HG03558 (cell line): ENCODE measurements around the gene PLCB1.
"Not testable (repeated sequence)": the region's sequence is repeated elsewhere in the genome, so short reads cannot be mapped to it uniquely, and the experiment has no call there.

ENCODE experiments used
- ATAC-seq: cut with Tn5 transposase; IDR thresholded peaks from one replicate; pipeline ENCODE4 v1.9.1; 2021; ENCODE audit warnings: moderate number of reproducible peaks; ENCODE audit not compliant: unreplicated experiment; ENCODE audit errors: extremely low read depth

Gene PLCB1

DNA sequence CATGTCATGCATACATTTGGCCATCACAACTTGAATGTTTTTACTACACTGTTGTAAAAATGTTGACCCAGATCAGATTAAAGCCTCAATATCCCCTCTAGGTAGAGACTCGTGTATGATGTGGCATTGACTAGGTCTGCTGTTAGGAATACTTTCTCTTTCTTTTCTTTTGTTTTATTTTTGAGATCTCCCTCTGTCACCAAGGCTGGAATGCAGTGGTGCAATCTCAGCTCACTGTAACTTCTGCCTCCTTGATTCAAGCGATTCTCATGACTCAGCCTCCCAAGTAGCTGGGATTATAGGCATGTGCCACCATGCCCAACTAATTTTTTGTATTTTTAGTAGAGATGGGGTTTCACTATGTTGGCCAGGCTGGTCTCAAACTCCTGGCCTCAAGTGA, 334.7 kb downstream of the PLCB1 start:
- not testable (repeated sequence) for ATAC-seq

DNA sequence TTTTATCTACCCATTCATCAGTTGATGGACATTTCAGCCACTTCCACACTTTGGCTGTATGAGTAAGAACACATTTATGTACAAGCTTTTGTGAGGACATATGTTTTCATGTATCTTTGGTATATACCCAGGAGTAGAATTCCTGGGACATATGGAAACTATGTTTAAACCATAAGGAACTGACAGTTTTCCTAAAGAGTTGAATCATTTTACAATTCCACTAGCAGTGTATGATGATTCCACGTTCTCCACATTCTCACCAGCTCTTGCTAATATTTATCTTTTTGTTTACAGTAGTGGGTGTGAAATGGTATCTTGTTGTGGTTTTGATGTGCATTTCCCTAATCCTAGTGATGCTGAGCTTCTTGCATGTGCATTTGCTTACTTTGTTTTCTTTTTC, 338.1 kb downstream of the PLCB1 start:
- no peak for ATAC-seq

DNA sequence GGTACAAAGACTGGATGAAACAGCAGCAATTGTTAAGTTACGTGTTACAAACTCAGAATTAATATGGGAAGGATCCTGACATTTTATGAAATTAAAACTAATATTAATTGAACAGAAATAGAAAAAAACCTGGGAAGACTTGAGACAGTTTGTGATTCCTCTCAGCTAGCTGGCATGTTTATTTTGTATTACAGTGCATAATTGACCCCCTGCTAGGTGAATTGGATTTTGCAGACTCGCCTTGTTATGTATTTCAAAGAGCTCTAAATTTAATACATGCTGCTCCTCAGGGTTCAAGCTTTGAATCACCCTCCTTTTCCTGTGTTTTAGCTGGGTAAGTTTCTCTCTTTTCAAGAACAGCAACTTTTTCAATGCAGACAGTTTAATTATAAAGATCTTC, 339.4 kb downstream of the PLCB1 start:
- ATAC-seq = no peak

DNA sequence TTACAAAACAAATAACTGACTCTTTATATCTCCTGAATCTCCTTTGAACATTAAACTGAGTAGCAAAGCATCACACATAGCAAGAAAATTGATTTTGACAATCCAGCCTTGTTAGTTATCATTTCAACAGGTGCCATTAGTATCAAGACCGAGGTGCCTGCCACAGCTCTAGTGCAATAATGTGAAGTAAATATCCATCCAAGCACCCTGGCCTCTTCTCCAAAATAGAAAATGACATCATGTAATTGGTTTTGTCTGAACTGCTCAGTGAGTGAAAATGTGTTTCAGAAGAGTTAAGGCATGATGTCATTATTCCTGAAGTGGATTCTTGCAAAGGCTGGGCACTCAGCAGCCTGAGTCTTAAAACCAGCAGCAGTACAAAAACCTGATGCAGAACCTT, 341.4 kb downstream of the PLCB1 start:
- no peak for ATAC-seq

DNA sequence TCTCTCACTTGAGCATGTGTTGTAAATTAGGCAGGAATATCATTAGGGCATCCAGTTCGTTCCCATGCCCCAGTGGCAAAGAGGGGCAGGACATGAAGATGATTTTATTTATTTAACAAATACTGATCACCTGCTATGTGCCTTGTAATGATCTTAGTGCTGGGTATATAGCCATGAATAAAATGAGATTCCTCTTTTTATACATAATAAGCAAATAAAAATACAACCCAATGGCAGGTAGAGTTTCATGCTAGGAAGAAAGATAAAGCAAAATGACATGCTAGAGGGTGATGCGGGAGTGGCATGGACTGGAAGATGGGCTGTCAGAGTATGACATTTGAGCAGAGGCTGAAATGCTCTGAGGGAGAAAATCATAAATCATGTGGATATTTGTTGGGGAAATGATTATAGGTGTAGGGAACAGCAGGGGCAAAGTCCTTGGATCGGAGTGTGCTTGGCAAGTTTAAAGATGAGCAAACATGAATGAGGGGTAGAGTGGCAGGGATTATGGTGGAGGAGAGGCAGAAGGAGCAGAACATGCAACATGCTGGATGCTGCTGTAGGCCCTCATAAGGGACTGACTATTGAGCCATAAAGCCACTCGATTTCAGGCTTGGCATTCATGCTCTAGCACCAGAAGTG, 342.1 kb downstream of the PLCB1 start:
- ATAC-seq = no peak

DNA sequence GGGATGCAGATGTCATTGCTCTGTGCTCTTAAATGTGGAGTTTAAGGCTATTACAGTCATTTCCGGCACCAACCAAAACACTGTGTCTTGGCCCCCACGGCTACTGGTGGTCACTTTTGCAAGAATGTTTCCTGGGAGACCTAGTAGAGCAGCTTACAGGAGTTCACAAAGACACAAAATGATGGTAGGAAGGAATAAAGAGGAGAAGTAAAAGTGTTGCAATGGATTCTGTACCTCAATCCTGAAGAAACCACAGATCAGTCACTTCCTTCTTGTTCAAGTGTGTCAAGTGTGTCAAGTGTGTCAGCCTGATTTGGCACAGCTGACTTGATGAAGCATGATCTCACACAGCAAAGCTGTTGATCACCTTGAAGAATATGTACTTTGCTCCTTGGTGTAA, 344.0 kb downstream of the PLCB1 start:
- no peak for ATAC-seq

DNA sequence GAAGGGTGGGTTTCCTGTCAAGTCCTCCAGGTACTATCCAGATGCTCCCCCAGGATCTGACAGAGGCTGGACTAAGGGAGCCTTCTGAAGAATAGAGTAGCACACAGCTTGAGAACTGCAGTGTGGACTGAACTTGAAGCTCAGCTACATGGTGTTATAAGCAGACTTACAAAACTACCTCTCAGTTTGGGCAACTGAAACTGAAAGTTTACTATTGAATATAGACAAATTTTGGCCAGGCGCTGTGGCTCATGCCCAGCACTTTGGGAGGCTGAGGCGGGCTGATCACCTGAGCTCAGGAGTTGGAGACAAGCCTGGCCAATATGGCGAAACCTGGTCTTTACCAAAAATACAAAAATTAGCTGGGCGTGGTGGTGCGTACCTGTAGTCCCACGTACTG, 348.5 kb downstream of the PLCB1 start:
- no peak for ATAC-seq

DNA sequence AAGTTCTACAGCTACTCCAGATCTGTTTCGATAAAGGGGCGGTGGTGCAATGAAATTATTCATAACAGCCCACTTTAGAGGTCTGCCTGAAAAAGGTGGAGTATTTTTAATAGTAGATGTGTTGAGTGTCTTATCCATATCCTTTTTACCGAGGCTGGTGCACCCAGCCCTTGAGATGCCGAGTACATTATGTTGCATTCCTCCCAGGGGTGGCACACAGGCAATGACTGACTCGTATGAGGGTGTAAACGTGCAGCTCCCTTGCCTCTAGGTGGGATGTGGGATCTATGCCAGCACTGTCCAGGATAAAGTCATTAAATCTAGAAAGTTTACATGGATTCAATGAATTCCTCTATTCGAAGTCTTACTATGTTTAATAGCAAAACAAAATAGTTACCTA, 355.6 kb downstream of the PLCB1 start:
- no peak for ATAC-seq

DNA sequence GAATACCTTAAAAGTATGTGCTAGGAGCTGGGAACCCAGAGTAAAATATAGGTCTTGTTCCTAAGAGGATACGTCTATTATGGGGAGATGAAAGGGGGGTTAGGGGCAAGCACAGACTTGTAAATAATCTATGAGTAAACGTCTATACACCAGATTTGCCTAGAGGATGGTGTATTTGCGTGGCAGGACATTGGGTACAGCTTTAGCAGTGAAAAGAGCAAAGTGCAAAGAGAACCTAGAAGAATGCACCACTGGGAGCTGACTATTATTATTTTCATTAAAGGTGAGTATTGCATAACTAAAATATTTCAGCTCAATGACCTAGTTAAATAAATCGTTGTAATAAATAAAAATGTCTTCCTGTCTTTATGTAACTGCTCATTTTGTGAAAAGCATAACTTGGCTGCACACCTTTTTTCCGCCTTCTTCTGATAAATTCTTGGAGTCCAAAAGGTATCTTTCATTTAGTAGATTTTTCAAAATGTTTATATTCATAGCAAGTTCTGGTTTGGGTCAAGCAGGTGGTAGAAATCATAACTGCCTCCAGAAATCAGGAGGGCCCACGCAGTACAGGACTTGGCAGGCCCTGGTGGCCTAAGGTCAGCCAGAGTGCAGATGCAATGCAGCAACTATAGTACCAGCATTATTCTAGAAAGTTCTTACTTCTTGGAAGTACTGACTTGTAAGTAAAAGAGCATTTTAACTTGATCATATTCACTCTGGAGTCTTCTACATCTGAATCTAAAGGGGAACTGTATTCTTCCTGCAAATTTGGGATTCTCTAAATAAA, 357.2 kb downstream of the PLCB1 start:
- ATAC-seq = no peak

DNA sequence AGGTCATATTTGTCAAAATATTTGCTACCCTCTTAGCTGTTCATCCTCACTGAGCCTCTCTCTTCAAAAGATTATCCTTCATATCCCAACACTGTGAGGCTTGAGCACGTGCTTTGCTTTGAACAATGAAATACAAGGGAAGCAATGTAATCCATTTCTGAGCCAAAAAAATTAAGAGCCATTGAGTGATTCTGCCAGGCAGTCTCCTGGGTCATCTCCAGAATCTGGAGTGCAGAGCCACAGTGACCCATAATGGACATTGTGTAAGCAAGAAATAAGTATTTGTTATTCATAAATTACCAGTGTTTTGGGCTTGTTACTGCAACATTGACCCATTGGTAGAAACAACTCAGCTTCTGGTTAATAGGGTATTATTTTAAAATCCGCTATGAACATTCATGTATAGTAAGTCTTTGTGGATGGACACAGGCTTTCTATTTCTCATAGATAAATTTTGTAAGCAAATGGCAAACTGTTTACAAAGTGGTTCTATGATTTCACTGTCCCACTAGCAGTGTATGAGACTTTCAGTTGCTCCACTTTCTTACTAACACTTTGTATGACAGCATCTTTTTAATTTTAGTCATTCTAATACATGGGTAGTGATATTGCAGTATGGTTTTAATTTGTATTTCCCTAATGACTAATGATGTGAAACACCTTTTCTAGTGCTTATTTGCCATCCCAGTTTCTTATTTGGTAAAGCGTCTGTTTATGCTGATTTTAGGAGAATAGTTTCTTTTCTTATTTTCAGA, 358.2 kb downstream of the PLCB1 start:
- ATAC-seq = no peak

DNA sequence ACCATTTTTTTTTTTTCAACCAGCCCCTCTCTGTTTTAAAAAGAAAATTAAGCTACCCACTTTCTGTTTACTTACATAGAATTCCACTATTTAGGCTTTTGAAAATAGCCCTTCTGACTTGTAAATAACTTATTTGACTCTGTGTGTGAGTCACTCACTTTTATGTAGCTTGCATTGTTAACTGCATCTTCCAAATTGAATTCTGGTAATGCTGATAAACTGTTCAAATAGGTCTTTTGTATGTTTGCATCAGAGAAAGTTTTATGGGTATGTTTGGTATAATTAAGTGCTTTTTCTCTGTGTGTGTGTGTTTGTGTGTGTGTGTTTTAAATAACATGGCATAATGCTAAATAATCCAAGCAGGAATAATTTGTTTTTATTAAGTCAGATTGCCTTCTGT, 360.1 kb downstream of the PLCB1 start:
- ATAC-seq = no peak

DNA sequence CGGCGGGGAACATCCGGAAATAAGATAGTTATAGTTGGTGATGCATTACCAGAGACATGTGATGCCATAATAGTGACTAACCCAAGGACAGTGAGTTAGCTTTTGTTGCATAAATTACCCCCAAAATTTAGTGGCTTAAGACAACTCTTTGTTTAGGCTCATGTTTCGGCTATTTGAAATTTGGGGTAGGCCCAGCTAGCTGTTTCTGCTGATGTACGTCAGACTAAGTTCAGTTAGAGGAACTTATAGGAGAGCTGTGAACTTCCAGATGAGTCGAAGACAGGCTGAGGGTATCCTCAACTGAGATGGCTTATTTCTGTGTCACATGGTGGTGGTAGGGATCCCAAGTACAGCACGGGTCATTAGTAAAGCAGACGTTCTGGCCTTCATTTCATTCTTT, 366.5 kb downstream of the PLCB1 start:
- no peak for ATAC-seq

DNA sequence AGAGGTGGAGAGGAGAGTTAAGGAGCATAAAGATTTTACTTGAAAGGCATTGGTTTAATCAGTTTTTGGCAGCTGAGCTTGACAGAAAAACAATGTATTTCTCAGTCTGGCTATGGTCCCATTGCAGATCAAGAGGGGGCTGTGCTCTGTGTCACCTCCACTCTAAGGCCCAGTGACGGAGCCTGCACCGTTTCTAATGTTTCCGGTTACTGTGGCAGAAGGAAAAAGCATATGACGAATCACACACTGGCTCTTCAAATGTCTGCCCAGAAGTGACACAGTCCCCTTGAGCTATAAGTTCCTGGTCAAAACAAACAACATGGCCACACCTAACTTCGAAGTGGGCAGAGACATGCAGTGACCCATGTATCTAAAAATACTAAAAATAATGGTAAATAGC, 372.0 kb downstream of the PLCB1 start:
- no peak for ATAC-seq

DNA sequence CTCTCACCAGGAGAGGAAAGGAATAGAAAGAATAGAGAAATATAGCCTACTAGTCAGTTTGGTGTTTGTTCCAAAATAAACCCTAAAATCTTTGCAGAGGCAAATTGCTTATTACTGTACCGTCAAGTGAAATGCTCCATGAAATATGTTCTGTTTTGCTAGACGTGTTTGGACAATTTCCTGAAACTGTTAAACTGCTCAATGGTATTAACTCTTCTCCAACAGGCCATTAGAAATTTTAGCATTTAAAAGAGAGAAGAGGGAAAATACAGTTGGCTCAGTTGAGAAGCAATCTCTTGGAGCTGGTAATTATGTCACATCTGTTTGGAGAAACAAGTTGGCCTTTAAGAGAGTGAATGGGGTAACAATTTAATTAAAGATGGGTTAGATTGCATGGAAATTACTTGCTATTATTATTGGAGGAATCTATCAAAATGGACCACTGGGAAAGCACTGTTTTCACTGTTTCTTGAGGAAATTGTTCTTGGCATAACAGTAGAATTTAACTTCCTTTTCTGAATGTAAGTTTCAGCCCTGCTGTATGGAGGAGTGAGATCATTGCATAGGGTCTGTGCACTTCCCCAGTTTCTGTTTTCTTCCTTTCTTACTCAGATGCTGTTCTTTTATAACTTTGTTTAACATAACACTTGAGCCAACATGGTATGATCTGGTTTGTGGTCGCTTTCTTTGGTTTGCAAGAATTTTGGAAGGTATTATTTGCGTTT, 373.6 kb downstream of the PLCB1 start:
- ATAC-seq = no peak

DNA sequence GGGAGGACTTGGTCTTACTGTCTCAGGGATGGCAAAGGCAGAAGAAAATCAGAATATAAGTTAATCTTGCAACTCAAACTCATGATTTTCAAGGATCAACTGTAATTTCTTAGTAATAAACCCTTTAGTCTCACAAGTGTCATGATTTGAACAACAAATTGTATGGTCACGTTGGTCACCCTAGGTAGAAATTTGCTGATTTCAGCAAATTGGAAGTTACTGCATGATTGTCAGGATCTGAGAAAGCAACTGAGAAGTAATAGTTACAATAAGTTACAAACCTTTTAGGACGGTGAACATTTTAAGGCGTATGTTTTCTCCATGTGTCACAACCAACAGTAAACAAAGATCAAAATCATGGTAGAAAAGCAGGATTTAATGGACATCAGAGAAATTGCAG, 375.2 kb downstream of the PLCB1 start:
- ATAC-seq = no peak

DNA sequence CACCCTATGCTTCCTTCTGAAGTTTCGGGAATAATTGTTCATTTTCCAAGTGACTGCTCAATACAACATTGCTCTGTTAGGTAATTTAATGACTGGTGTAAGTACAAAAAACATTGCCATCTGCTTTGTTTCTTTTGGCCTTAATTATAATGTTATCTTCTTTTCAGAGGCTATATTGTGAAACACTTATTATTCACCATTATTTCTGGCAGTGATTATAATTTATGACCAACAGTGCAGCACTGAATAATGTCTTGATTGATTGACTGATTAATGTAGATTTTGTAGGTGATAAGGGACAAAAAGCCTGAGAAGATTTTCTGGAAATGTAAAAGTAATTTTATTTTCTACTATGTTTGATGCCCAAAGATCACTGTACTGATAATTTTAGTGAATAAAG, 377.7 kb downstream of the PLCB1 start:
- no peak for ATAC-seq

DNA sequence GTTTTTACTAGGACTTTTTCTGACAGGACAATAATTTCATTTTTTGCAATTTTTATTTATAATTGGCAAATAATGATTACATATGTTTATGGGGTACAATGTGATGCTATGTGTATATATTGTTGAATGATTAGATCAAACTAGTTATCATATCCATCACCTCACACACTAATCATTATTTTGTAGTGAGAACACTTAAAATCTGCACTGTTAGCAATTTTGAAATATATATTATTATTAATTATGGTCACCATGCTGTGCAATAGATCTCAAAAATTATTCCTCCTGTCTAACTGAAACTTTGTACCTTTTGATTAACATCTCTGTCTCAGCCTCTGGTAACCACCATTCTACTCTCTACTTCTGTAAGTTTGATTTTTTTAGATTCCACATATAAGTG, 378.7 kb downstream of the PLCB1 start:
- no peak for ATAC-seq

DNA sequence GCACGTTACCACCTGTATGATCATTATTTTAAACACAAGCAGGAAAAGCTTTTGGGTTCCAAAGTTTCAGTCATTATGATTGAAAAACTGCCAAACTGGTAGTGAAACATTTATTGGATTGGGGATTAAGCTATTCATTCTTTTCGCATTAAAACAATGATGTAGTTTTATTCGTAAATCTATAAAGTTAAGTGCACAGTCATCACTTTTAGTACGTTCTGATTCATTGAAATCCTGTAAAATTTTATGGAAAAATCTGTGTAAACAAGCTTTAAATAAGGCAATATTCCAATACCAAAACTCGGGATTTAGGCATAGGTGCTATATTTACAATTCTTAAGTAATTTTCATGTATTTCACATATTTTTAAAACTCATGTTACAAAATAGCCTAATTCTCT, 379.9 kb downstream of the PLCB1 start:
- no peak for ATAC-seq

DNA sequence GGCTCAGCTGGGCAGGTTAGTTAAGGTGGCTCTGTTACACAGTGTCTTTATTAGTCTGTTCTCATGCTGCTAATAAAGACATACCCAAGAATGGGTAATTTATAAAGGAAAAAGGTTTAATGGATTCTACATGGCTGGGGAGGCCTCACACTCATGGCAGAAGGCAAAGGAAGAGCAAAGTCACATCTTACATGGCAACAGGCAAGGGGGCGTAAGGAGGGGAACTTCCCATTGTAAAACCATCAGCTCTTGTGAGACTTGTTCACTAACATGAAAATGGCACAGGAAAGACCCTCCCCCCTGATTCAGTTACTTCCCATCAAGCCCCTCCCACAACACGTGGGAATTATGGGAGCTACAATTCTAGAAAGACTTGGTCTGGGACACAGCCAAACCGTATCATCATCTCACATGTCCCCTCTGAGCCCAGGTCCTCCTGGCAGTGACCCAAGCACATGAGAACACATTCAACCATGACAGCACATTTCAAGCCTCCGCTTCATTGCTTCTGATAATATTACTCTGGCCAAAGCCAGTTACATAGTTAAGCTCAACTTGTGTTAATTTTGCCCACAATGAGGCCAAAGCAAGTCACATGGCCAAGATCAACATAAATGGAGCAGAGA, 383.9 kb downstream of the PLCB1 start:
- ATAC-seq = no peak

DNA sequence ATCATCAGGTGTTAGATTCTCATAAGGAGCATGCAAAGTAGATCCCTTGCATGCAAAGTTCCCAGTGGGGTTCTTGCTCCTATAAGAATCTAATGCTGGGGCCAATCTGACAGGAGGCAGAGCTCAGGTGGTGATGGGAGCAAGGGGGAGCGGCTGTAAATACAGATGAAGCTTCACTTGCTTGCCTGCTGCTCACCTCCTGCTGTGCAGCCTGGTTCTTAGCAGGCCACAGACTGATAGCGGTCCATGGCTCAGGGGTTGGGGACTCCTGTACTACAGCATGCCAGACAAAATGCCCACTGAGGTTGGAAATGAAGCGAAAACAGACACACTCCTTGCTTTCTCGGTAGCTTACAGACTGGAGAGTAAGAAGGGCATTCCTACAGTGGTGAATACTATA, 386.8 kb downstream of the PLCB1 start:
- no peak for ATAC-seq
